Activated CD4-positive, alpha-beta T cell treated with anti-CD3 and anti-CD28 coated beads, Interleukin-2, amount 50 U/mL, for 16 hours (primary cell): ENCODE results near the gene ZDHHC1.
"Not testable (repeated sequence)": the region's sequence is repeated elsewhere in the genome, so short reads cannot be mapped to it uniquely, and the experiment has no call there.

Experiments
- DNase-seq: peaks from one replicate; pipeline ENCODE4 v3.0.0-alpha.2; 2020

The ZDHHC1 gene

GRCh38 chr16:67430504-67430976 lies 14.3 kb upstream of the ZDHHC1 start:
- DNase-seq: no peak

GRCh38 chr16:67429799-67430503 lies 13.7 kb upstream of the ZDHHC1 start:
- DNase-seq: no peak

- no peak for DNase-seq
Measured at GRCh38 chr16:67429053-67429798, 12.9 kb upstream of the ZDHHC1 start.

GRCh38 chr16:67428146-67428731 lies 12.0 kb upstream of the ZDHHC1 start:
- DNase-seq: peak; percentile 65

- no peak for DNase-seq
Measured at GRCh38 chr16:67426950-67427349, 10.7 kb upstream of the ZDHHC1 start.

GRCh38 chr16:67426022-67426421 lies 9.7 kb upstream of the ZDHHC1 start:
- DNase-seq: no peak

GRCh38 chr16:67425580-67425979 lies 9.3 kb upstream of the ZDHHC1 start:
- no peak for DNase-seq

- no peak for DNase-seq
Measured at GRCh38 chr16:67425061-67425460, 8.8 kb upstream of the ZDHHC1 start.

GRCh38 chr16:67424261-67424615 lies 8.0 kb upstream of the ZDHHC1 start:
- DNase-seq: no peak

GRCh38 chr16:67423611-67424260 lies 7.5 kb upstream of the ZDHHC1 start:
- no peak for DNase-seq

- DNase-seq: no peak
Measured at GRCh38 chr16:67423015-67423414, 6.7 kb upstream of the ZDHHC1 start.

GRCh38 chr16:67421030-67421429 lies 4.8 kb upstream of the ZDHHC1 start:
- no peak for DNase-seq

- no peak for DNase-seq
Measured at GRCh38 chr16:67419931-67420330, 3.7 kb upstream of the ZDHHC1 start.

- DNase-seq: no peak
Measured at GRCh38 chr16:67419502-67419901, 3.2 kb upstream of the ZDHHC1 start.

- no peak for DNase-seq
Measured at GRCh38 chr16:67417333-67418061, 1.2 kb upstream of the ZDHHC1 start.

- DNase-seq: not testable (repeated sequence)
Measured at GRCh38 chr16:67415421-67415820, 856 bp downstream of the ZDHHC1 start.

- no peak for DNase-seq
Measured at GRCh38 chr16:67413978-67414911, 2.0 kb downstream of the ZDHHC1 start.

- DNase-seq: no peak
Measured at GRCh38 chr16:67412294-67412693, 4.0 kb downstream of the ZDHHC1 start.

GRCh38 chr16:67411339-67411738 lies 4.9 kb downstream of the ZDHHC1 start:
- no peak for DNase-seq

- DNase-seq: no peak
Measured at GRCh38 chr16:67409631-67410030, 6.6 kb downstream of the ZDHHC1 start.

GRCh38 chr16:67407788-67408452 lies 8.4 kb downstream of the ZDHHC1 start:
- DNase-seq: no peak
